DMS114 treated with DMSO at 0.1 percent for 48 hours (cell line): ENCODE data around the gene KRTAP12-2.

Experiments
- DNase-seq: peaks from one replicate; lab custom pipeline; 2025; ENCODE audit not compliant: unreplicated experiment; lab: John Stamatoyannopoulos, UW

Gene KRTAP12-2

GRCh38 chr21:44666401-44667320 lies at the start of gene KRTAP12-2:
TSS of gene KRTAP12-2 (minus strand) at chr21:44666927. CDS start at chr21:44666886, 41 bp downstream.
- no peak for DNase-seq

GRCh38 chr21:44714905-44715304 lies 48.2 kb upstream of the KRTAP12-2 start:
- DNase-seq, result no peak

- DNase-seq, result no peak
Measured at GRCh38 chr21:44713846-44714245, 47.1 kb upstream of the KRTAP12-2 start.

GRCh38 chr21:44713130-44713529 lies 46.4 kb upstream of the KRTAP12-2 start:
- DNase-seq, result no peak

- no peak for DNase-seq
Measured at GRCh38 chr21:44712203-44713028, 45.7 kb upstream of the KRTAP12-2 start.

GRCh38 chr21:44711327-44712202 lies 44.8 kb upstream of the KRTAP12-2 start, which contains the start of gene TSPEAR:
TSS of gene TSPEAR (minus strand) at chr21:44711572. CDS start at chr21:44711514, 58 bp downstream.
- no peak for DNase-seq

- no peak for DNase-seq
Measured at GRCh38 chr21:44710756-44711326, 44.1 kb upstream of the KRTAP12-2 start.

GRCh38 chr21:44710294-44710665 lies 43.6 kb upstream of the KRTAP12-2 start:
- DNase-seq, result no peak

GRCh38 chr21:44709426-44710293 lies 42.9 kb upstream of the KRTAP12-2 start:
- no peak for DNase-seq

- DNase-seq, result no peak
Measured at GRCh38 chr21:44708866-44709425, 42.2 kb upstream of the KRTAP12-2 start.

GRCh38 chr21:44708213-44708865 lies 41.6 kb upstream of the KRTAP12-2 start:
- DNase-seq, result no peak

- no peak for DNase-seq
Measured at GRCh38 chr21:44706706-44707581, 40.2 kb upstream of the KRTAP12-2 start.

GRCh38 chr21:44706026-44706705 lies 39.4 kb upstream of the KRTAP12-2 start:
- no peak for DNase-seq

GRCh38 chr21:44704636-44705001 lies 37.9 kb upstream of the KRTAP12-2 start:
- DNase-seq, result no peak

GRCh38 chr21:44703731-44704635 lies 37.3 kb upstream of the KRTAP12-2 start:
- DNase-seq, result no peak
